ENCODE data around the gene SPATA9. TPM values are rescaled to one million over a fixed set of nuclear protein-coding genes. Genes with fewer than 3 reads are reported as not detected.

The SPATA9 gene
- total and polyA plus RNA-seq, 9 of the 15 experiments (the other 6 are each of a cell fraction or from before 2014, with no cell fraction given) = 0.16 to 5.5 (median 0.39) TPM; not detected in 3

DNA sequence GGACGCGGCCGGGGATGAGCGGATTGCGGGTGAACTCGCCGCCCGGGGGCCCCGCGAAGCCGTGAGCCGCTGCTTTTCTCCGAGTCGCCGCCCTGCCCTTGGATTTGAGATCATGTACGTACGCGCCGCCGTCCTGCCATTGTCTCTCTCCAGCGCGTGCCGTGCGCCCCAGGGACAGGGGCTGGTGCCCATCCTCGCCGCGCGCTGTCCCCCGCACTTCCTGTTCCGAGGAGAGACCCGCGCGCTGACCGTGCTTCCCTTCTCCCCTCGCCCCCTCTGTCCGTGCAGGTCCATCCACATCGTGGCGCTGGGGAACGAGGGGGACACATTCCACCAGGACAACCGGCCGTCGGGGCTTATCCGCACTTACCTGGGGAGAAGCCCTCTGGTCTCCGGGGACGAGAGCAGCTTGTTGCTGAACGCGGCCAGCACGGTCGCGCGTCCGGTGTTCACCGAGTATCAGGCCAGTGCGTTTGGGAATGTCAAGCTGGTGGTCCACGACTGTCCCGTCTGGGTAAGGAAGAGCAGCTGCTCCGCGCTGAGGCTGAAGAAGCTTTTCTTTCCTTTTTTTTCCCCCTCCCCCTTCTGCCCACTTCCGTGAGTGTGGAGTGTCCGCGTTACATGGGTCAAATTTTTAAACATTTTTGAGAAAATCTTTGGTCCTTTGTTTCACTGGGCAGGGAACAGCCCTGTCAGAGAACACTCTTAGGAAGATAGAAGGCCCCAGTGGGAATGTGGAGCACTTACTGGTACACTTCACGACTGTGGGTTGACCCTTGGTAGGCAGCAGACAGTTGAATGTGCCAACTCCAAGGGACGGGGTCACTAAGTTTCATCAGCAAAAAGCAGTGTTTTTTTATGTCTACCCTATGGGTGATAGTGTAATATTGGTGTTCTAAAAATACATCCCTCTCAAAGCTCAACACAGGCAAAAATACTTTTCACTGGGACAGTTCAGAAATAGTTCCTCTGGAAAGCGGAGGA lies 49.1 kb upstream of the SPATA9 start (continued):
- TF ChIP-seq, protein P1, sequence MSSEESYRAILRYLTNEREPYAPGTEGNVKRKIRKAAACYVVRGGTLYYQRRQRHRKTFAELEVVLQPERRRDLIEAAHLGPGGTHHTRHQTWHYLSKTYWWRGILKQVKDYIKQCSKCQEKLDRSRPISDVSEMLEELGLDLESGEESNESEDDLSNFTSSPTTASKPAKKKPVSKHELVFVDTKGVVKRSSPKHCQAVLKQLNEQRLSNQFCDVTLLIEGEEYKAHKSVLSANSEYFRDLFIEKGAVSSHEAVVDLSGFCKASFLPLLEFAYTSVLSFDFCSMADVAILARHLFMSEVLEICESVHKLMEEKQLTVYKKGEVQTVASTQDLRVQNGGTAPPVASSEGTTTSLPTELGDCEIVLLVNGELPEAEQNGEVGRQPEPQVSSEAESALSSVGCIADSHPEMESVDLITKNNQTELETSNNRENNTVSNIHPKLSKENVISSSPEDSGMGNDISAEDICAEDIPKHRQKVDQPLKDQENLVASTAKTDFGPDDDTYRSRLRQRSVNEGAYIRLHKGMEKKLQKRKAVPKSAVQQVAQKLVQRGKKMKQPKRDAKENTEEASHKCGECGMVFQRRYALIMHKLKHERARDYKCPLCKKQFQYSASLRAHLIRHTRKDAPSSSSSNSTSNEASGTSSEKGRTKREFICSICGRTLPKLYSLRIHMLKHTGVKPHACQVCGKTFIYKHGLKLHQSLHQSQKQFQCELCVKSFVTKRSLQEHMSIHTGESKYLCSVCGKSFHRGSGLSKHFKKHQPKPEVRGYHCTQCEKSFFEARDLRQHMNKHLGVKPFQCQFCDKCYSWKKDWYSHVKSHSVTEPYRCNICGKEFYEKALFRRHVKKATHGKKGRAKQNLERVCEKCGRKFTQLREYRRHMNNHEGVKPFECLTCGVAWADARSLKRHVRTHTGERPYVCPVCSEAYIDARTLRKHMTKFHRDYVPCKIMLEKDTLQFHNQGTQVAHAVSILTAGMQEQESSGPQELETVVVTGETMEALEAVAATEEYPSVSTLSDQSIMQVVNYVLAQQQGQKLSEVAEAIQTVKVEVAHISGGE (CRISPR knock-in tag; IDR thresholded peaks at IDR 0.05) = peak in 1 of 3 experiments; percentile 29; a peak in 1 of 6 replicates
- TF ChIP-seq RBBP5 (IDR thresholded peaks at IDR 0.05; ENCODE audit: borderline replicate concordance, insufficient read depth, low read length, poor library complexity, severe bottlenecking) (peak; percentile 83), ELF1 (tag; IDR thresholded peaks at IDR 0.05) (peak; percentile 54; the same call in 1 of the 2 replicates), KAT7 (CRISPR knock-in tag; IDR thresholded peaks at IDR 0.05; ENCODE audit: borderline replicate concordance) (peak; percentile 94), ETV5 (CRISPR knock-in tag; IDR thresholded peaks at IDR 0.05; ENCODE audit: low read depth) (peak; percentile 45; the same call in 1 of the 2 replicates), TEAD4 (IDR thresholded peaks at IDR 0.05; ENCODE audit: low read length) (peak; percentile 6; the same call in 1 of the 2 replicates), TEAD4 (CRISPR knock-in tag; IDR thresholded peaks at IDR 0.05; ENCODE audit: borderline replicate concordance) (no peak), ZNF551 (CRISPR knock-in tag; IDR thresholded peaks at IDR 0.05) (no peak), RAD21 (CRISPR knock-in tag; conservative IDR thresholded peaks at IDR 0.05 in 1 of 2, IDR thresholded peaks at IDR 0.05 in 1 of 2) (peak; percentile 4 to 9; a peak in 1 of 4 replicates), SP1 (CRISPR knock-in tag; IDR thresholded peaks at IDR 0.05) (0 out of 2 replicates have a peak, but pooled peaks have one; percentile 40), ZNF431 (CRISPR knock-in tag; IDR thresholded peaks at IDR 0.05) (peak; percentile 68; the same call in 1 of the 2 replicates), ZNF174 (CRISPR knock-in tag; IDR thresholded peaks at IDR 0.05) (no peak), KDM5B (IDR thresholded peaks at IDR 0.05; ENCODE audit: insufficient replicate concordance, low read depth, low read length) (peak; percentile 56), TOE1 (IDR thresholded peaks at IDR 0.05; ENCODE audit: borderline replicate concordance) (no peak; the same call in 1 of the 2 replicates), TOE1 (CRISPR knock-in tag; IDR thresholded peaks at IDR 0.05; ENCODE audit: borderline replicate concordance, low read depth) (0 out of 2 replicates have a peak, but pooled peaks have one; percentile 18), ZNF717 (CRISPR knock-in tag; IDR thresholded peaks at IDR 0.05) (no peak)
- TF ChIP-seq, protein P2, sequence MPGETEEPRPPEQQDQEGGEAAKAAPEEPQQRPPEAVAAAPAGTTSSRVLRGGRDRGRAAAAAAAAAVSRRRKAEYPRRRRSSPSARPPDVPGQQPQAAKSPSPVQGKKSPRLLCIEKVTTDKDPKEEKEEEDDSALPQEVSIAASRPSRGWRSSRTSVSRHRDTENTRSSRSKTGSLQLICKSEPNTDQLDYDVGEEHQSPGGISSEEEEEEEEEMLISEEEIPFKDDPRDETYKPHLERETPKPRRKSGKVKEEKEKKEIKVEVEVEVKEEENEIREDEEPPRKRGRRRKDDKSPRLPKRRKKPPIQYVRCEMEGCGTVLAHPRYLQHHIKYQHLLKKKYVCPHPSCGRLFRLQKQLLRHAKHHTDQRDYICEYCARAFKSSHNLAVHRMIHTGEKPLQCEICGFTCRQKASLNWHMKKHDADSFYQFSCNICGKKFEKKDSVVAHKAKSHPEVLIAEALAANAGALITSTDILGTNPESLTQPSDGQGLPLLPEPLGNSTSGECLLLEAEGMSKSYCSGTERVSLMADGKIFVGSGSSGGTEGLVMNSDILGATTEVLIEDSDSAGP (CRISPR knock-in tag; IDR thresholded peaks at IDR 0.05) = 0 out of 2 replicates have a peak, but pooled peaks have one; percentile 44
